Keratinocyte (primary cell): Measurements from ENCODE around the gene PPP1R16B. TPM values are rescaled to one million over a fixed set of nuclear protein-coding genes. Genes with fewer than 3 reads are reported as not detected.

Experiments used
- DNase-seq: peaks from one replicate; pipeline ENCODE4 v3.0.0-alpha.2; 2011; ENCODE audit warnings: low read depth, missing footprints, low spot score
- FAIRE-seq: peaks from 2 replicates; lab custom pipeline; 2011; peaks lifted over from hg19 to GRCh38; lab: Jason Lieb, UNC
- H2AFZ ChIP-seq: 2 replicates; pipeline ENCODE4 v1.6.0; 2012; ENCODE audit warnings: low read length, control low read depth, inconsistent platforms; ENCODE audit not compliant: control insufficient read depth
- H3K27ac ChIP-seq: 2 replicates; pipeline ENCODE4 v1.5.1; 2011; ENCODE audit warnings: low read length; ENCODE audit not compliant: control insufficient read depth, insufficient read depth
- H3K27me3 ChIP-seq: 3 replicates; pipeline ENCODE4 v1.6.0; 2011; ENCODE audit warnings: low read length; ENCODE audit not compliant: control insufficient read depth, insufficient read depth; ENCODE audit errors: extremely low read depth
- H3K36me3 ChIP-seq, 2 experiments: 2 replicates in 1 of 2; 3 replicates in 1 of 2; pipeline ENCODE4 v1.5.1; 2011; ENCODE audit warnings: low read length in 2 of 2, mild to moderate bottlenecking in 1 of 2; ENCODE audit not compliant: control insufficient read depth in 2 of 2, insufficient read depth in 2 of 2; ENCODE audit errors: extremely low read depth in 1 of 2
- H3K4me1 ChIP-seq: 3 replicates; pipeline ENCODE4 v1.5.1; 2011; ENCODE audit warnings: low read length; ENCODE audit not compliant: control insufficient read depth, insufficient read depth; ENCODE audit errors: extremely low read depth
- H3K4me2 ChIP-seq: 3 replicates; pipeline ENCODE4 v1.6.0; 2011; ENCODE audit warnings: low read depth, low read length; ENCODE audit not compliant: control insufficient read depth, insufficient read depth; ENCODE audit errors: extremely low read depth
- H3K4me3 ChIP-seq, 3 experiments: fragments of 200-600 bp in 1 of 3; sonication (generic) in 1 of 3; 2 replicates in 2 of 3; 3 replicates in 1 of 3; pipeline ENCODE4 v1.5.1; 2011 to 2016; ENCODE audit warnings: low read length in 3 of 3, mild to moderate bottlenecking in 3 of 3, control low read depth in 2 of 3, inconsistent platforms in 1 of 3, low read depth in 1 of 3, mixed read lengths in 1 of 3, mixed run types in 1 of 3, moderate library complexity in 1 of 3; ENCODE audit not compliant: control insufficient read depth in 2 of 3, insufficient read depth in 2 of 3; ENCODE audit errors: extremely low read depth in 1 of 3
- H3K79me2 ChIP-seq: 2 replicates; pipeline ENCODE4 v1.6.0; 2012; ENCODE audit warnings: low read length; ENCODE audit not compliant: control insufficient read depth, insufficient read depth
- H3K9ac ChIP-seq: 3 replicates; pipeline ENCODE4 v1.6.0; 2011; ENCODE audit warnings: low read length; ENCODE audit not compliant: control insufficient read depth, insufficient read depth; ENCODE audit errors: extremely low read depth
- H3K9me1 ChIP-seq: 3 replicates; pipeline ENCODE4 v1.6.0; 2011; ENCODE audit warnings: low read length; ENCODE audit not compliant: control insufficient read depth, insufficient read depth; ENCODE audit errors: extremely low read depth
- H3K9me3 ChIP-seq: 2 replicates; pipeline ENCODE4 v1.5.1; 2012; ENCODE audit warnings: low read depth, low read length; ENCODE audit not compliant: control insufficient read depth
- H4K20me1 ChIP-seq: 3 replicates; pipeline ENCODE4 v1.6.0; 2011; ENCODE audit warnings: low read length; ENCODE audit not compliant: control insufficient read depth, insufficient read depth; ENCODE audit errors: extremely low read depth
- CTCF ChIP-seq, 3 experiments: IDR thresholded peaks in 1 of 3; conservative IDR thresholded peaks in 1 of 3; optimal IDR thresholded peaks in 1 of 3; 2 replicates in 2 of 3; 3 replicates in 1 of 3; pipeline versions ENCODE3 to v1.5.1; 2011; ENCODE audit warnings: low read length in 3 of 3, mild to moderate bottlenecking in 3 of 3, moderate library complexity in 2 of 3, control low read depth in 1 of 3, inconsistent platforms in 1 of 3; ENCODE audit not compliant: insufficient read depth in 2 of 3; ENCODE audit errors: extremely low read depth in 1 of 3
- EZH2 ChIP-seq: IDR thresholded peaks from one replicate; pipeline ENCODE4 v1.6.1; 2012; ENCODE audit warnings: inconsistent platforms, mild to moderate bottlenecking, low read length, moderate library complexity
- dilution Hi-C: fragments of 300-500 bp; cut with MboI; formaldehyde crosslinking; loops from one replicate; pipeline ENCODE4 v1.7.0; 2020; ENCODE audit warnings: low sequenced_read_pairs; ENCODE audit not compliant: extremely low pct_ligation_motif_present
- polyA plus RNA-seq, 5 experiments: library from polyadenylated mRNA; depleted of rRNA in 3 of 5; stranded (reverse) in 3 of 5; stranded (forward) in 1 of 5; unstranded in 1 of 5; fragments of >200 nt; gene quantifications; 1 replicate in 1 of 5; 2 replicates in 3 of 5; 3 replicates in 1 of 5; pipeline versions ENCODE4 v1.2.1 to v1.2.3, GENCODE V29; 2011 to 2012; ENCODE audit warnings: missing spikeins in 2 of 5, low read depth in 1 of 5, low replicate concordance in 1 of 5

Gene PPP1R16B
- polyA plus RNA-seq, 1 donor (not counting 4 experiments of a cell fraction or from before 2014, with no cell fraction given) = not detected

- Histone ChIP-seq H4K20me1 (no peaks in the 10 kb centered on the region), H3K4me2 (no peak overlapping the region), H3K4me1 (no peaks in the 10 kb centered on the region), H3K27me3 (peaks cover 3% of the 10 kb centered on the region), H3K9me3 (no peaks in the 10 kb centered on the region), H3K4me3 (no peak overlapping the region), H3K79me2 (no peaks in the 10 kb centered on the region), H3K27ac (no peak overlapping the region), H3K36me3 (no peaks in the 10 kb centered on the region), H3K9ac (no peak overlapping the region), H2AFZ (no peak overlapping the region), H3K9me1 (no peaks in the 10 kb centered on the region)
- dilution Hi-C loops = no loop called here
- no peak for FAIRE-seq
- TF ChIP-seq CTCF (optimal IDR thresholded peaks at IDR 0.05 in 1 of 3, IDR thresholded peaks at IDR 0.05 in 1 of 3, conservative IDR thresholded peaks at IDR 0.05 in 1 of 3; ENCODE audit: extremely low read depth in 1 of 3, insufficient read depth in 2 of 3, low read length in 3 of 3) (no peak), EZH2 (no peak)
- DNase-seq = no peak
Measured at GRCh38 chr20:38882600-38882999, 77.1 kb downstream of the PPP1R16B start.

GRCh38 chr20:38883081-38883980 is 77.8 kb downstream of the PPP1R16B start:
- H3K9ac ChIP-seq = no peak overlapping the region
- no peaks in the 10 kb centered on the region for H4K20me1 ChIP-seq
- TF ChIP-seq CTCF (optimal IDR thresholded peaks at IDR 0.05 in 1 of 3, IDR thresholded peaks at IDR 0.05 in 1 of 3, conservative IDR thresholded peaks at IDR 0.05 in 1 of 3; ENCODE audit: extremely low read depth in 1 of 3, insufficient read depth in 2 of 3, low read length in 3 of 3) (no peak), EZH2 (no peak)
- H3K4me1 ChIP-seq = no peaks in the 10 kb centered on the region
- DNase-seq = no peak
- no peak overlapping the region for H2AFZ ChIP-seq
- no peaks in the 10 kb centered on the region for H3K9me1 ChIP-seq
- H3K27ac ChIP-seq = no peak overlapping the region
- H3K9me3 ChIP-seq = no peaks in the 10 kb centered on the region
- H3K4me2 ChIP-seq = no peak overlapping the region
- H3K4me3 ChIP-seq = no peak overlapping the region
- H3K27me3 ChIP-seq = peaks cover 3% of the 10 kb centered on the region
- no peaks in the 10 kb centered on the region for H3K36me3 ChIP-seq
- FAIRE-seq = no peak
- no peaks in the 10 kb centered on the region for H3K79me2 ChIP-seq
- dilution Hi-C loops = no loop called here
